ENCODE measurements around the gene GPR78.
"Not testable (repeated sequence)": the region's sequence is repeated elsewhere in the genome, so short reads cannot be mapped to it uniquely, and the experiment has no call there.

The GPR78 gene

GRCh38 chr4:8568068-8568668, 12.0 kb upstream of the GPR78 start:
- no peaks in the 10 kb centered on the region for H3K9me3 Mint-ChIP-seq
- H3K27me3 Mint-ChIP-seq: peaks cover 2% of the 10 kb centered on the region
- no peak for DNase-seq
- no peak overlapping the region for H3K27ac Mint-ChIP-seq
- H3K4me1 Mint-ChIP-seq (ENCODE audit: low read depth): no peaks in the 10 kb centered on the region
- no peaks in the 10 kb centered on the region for H3K36me3 Mint-ChIP-seq (ENCODE audit: low read depth)
- H3K4me3 Mint-ChIP-seq: no peak overlapping the region

- no peaks in the 10 kb centered on the region for H3K9me3 Mint-ChIP-seq
- H3K27ac Mint-ChIP-seq: no peak overlapping the region
- no peak overlapping the region for H3K4me3 Mint-ChIP-seq
- no peaks in the 10 kb centered on the region for H3K4me1 Mint-ChIP-seq (ENCODE audit: low read depth)
- peaks cover 2% of the 10 kb centered on the region for H3K27me3 Mint-ChIP-seq
- no peak for DNase-seq
- no peaks in the 10 kb centered on the region for H3K36me3 Mint-ChIP-seq (ENCODE audit: low read depth)
Observed at GRCh38 chr4:8570201-8570600, 10.0 kb upstream of the GPR78 start.

GRCh38 chr4:8571702-8572685, 8.2 kb upstream of the GPR78 start:
- no peak overlapping the region for H3K27ac Mint-ChIP-seq
- no peaks in the 10 kb centered on the region for H3K36me3 Mint-ChIP-seq (ENCODE audit: low read depth)
- no peak overlapping the region for H3K4me3 Mint-ChIP-seq
- no peak for DNase-seq
- no peaks in the 10 kb centered on the region for H3K4me1 Mint-ChIP-seq (ENCODE audit: low read depth)
- H3K27me3 Mint-ChIP-seq: no peaks in the 10 kb centered on the region
- H3K9me3 Mint-ChIP-seq: no peaks in the 10 kb centered on the region

GRCh38 chr4:8573266-8573665, 6.9 kb upstream of the GPR78 start:
- Mint-ChIP-seq H3K9me3 (no peaks in the 10 kb centered on the region), H3K4me1 (ENCODE audit: low read depth) (no peaks in the 10 kb centered on the region), H3K27me3 (peaks cover 4% of the 10 kb centered on the region), H3K4me3 (no peak overlapping the region), H3K27ac (no peak overlapping the region), H3K36me3 (ENCODE audit: low read depth) (no peaks in the 10 kb centered on the region)
- DNase-seq: no peak

- no peaks in the 10 kb centered on the region for H3K9me3 Mint-ChIP-seq
- peaks cover 12% of the 10 kb centered on the region for H3K27me3 Mint-ChIP-seq
- H3K4me3 Mint-ChIP-seq: no peak overlapping the region
- no peak for DNase-seq
- no peaks in the 10 kb centered on the region for H3K36me3 Mint-ChIP-seq (ENCODE audit: low read depth)
- H3K4me1 Mint-ChIP-seq (ENCODE audit: low read depth): no peaks in the 10 kb centered on the region
- H3K27ac Mint-ChIP-seq: no peak overlapping the region
Observed at GRCh38 chr4:8574796-8575370, 5.3 kb upstream of the GPR78 start.

GRCh38 chr4:8575457-8575856, 4.7 kb upstream of the GPR78 start:
- Mint-ChIP-seq H3K4me3 (no peak overlapping the region), H3K27ac (no peak overlapping the region), H3K9me3 (no peaks in the 10 kb centered on the region), H3K27me3 (peaks cover 16% of the 10 kb centered on the region), H3K36me3 (ENCODE audit: low read depth) (no peaks in the 10 kb centered on the region), H3K4me1 (ENCODE audit: low read depth) (no peaks in the 10 kb centered on the region)
- DNase-seq: no peak

- not testable (repeated sequence) for DNase-seq; H3K36me3 Mint-ChIP-seq (ENCODE audit: low read depth); H3K4me3 Mint-ChIP-seq; H3K27ac Mint-ChIP-seq; H3K9me3 Mint-ChIP-seq; H3K4me1 Mint-ChIP-seq (ENCODE audit: low read depth)
- H3K27me3 Mint-ChIP-seq: peaks cover 24% of the 10 kb centered on the region
Observed at GRCh38 chr4:8576591-8576990, 3.6 kb upstream of the GPR78 start.

GRCh38 chr4:8577046-8577445, 3.1 kb upstream of the GPR78 start:
- DNase-seq: no peak
- Mint-ChIP-seq H3K36me3 (ENCODE audit: low read depth) (no peaks in the 10 kb centered on the region), H3K27ac (no peak overlapping the region), H3K9me3 (no peaks in the 10 kb centered on the region), H3K27me3 (peaks cover 29% of the 10 kb centered on the region), H3K4me1 (ENCODE audit: low read depth) (no peaks in the 10 kb centered on the region), H3K4me3 (no peak overlapping the region)

- no peak overlapping the region for H3K27ac Mint-ChIP-seq
- DNase-seq: no peak
- no peaks in the 10 kb centered on the region for H3K9me3 Mint-ChIP-seq
- no peaks in the 10 kb centered on the region for H3K4me1 Mint-ChIP-seq (ENCODE audit: low read depth)
- H3K4me3 Mint-ChIP-seq: no peak overlapping the region
- no peaks in the 10 kb centered on the region for H3K36me3 Mint-ChIP-seq (ENCODE audit: low read depth)
- H3K27me3 Mint-ChIP-seq: peaks cover 34% of the 10 kb centered on the region
Observed at GRCh38 chr4:8577972-8578371, 2.2 kb upstream of the GPR78 start.

GRCh38 chr4:8578717-8579116, 1.5 kb upstream of the GPR78 start:
- DNase-seq: no peak
- H3K27me3 Mint-ChIP-seq: peaks cover 34% of the 10 kb centered on the region
- H3K4me3 Mint-ChIP-seq: no peak overlapping the region
- no peaks in the 10 kb centered on the region for H3K9me3 Mint-ChIP-seq
- no peak overlapping the region for H3K27ac Mint-ChIP-seq
- no peaks in the 10 kb centered on the region for H3K4me1 Mint-ChIP-seq (ENCODE audit: low read depth)
- no peaks in the 10 kb centered on the region for H3K36me3 Mint-ChIP-seq (ENCODE audit: low read depth)

- Mint-ChIP-seq H3K27ac (no peak overlapping the region), H3K27me3 (peaks cover 38% of the 10 kb centered on the region), H3K9me3 (no peaks in the 10 kb centered on the region), H3K36me3 (ENCODE audit: low read depth) (no peaks in the 10 kb centered on the region), H3K4me3 (no peak overlapping the region), H3K4me1 (ENCODE audit: low read depth) (no peaks in the 10 kb centered on the region)
- no peak for DNase-seq
Observed at GRCh38 chr4:8579526-8580320, 469 bp upstream of the GPR78 start.

- Mint-ChIP-seq H3K27ac (no peak overlapping the region), H3K4me1 (ENCODE audit: low read depth) (no peaks in the 10 kb centered on the region), H3K9me3 (no peaks in the 10 kb centered on the region), H3K27me3 (peaks cover 41% of the 10 kb centered on the region), H3K36me3 (ENCODE audit: low read depth) (no peaks in the 10 kb centered on the region), H3K4me3 (no peak overlapping the region)
- DNase-seq: no peak
Observed at GRCh38 chr4:8581094-8581861, 1.1 kb downstream of the GPR78 start.

GRCh38 chr4:8582016-8582415, 1.8 kb downstream of the GPR78 start:
- H3K4me3 Mint-ChIP-seq: no peak overlapping the region
- no peaks in the 10 kb centered on the region for H3K9me3 Mint-ChIP-seq
- no peaks in the 10 kb centered on the region for H3K36me3 Mint-ChIP-seq (ENCODE audit: low read depth)
- DNase-seq: no peak
- H3K27ac Mint-ChIP-seq: no peak overlapping the region
- H3K4me1 Mint-ChIP-seq (ENCODE audit: low read depth): no peaks in the 10 kb centered on the region
- H3K27me3 Mint-ChIP-seq: peaks cover 46% of the 10 kb centered on the region

GRCh38 chr4:8582436-8582835, 2.2 kb downstream of the GPR78 start:
- Mint-ChIP-seq H3K36me3 (ENCODE audit: low read depth) (no peaks in the 10 kb centered on the region), H3K27me3 (peaks cover 46% of the 10 kb centered on the region), H3K4me3 (no peak overlapping the region), H3K4me1 (ENCODE audit: low read depth) (no peaks in the 10 kb centered on the region), H3K9me3 (no peaks in the 10 kb centered on the region), H3K27ac (no peak overlapping the region)
- no peak for DNase-seq

Data from activated T-cell treated with anti-CD3 and anti-CD28 coated beads, Interleukin-2, amount 50 U/mL, for 24 hours (primary cell).